OCI-M1 (cell line): ENCODE results near the gene L3MBTL4.
"Not testable (repeated sequence)": the region's sequence is repeated elsewhere in the genome, so short reads cannot be mapped to it uniquely, and the experiment has no call there.

Source experiments
- DNase-seq: peaks from one replicate; lab custom pipeline; 2025; lab: John Stamatoyannopoulos, UW

Gene L3MBTL4

GRCh38 chr18:6107794-6108193, 306.9 kb downstream of the L3MBTL4 start:
- no peak for DNase-seq

DNA sequence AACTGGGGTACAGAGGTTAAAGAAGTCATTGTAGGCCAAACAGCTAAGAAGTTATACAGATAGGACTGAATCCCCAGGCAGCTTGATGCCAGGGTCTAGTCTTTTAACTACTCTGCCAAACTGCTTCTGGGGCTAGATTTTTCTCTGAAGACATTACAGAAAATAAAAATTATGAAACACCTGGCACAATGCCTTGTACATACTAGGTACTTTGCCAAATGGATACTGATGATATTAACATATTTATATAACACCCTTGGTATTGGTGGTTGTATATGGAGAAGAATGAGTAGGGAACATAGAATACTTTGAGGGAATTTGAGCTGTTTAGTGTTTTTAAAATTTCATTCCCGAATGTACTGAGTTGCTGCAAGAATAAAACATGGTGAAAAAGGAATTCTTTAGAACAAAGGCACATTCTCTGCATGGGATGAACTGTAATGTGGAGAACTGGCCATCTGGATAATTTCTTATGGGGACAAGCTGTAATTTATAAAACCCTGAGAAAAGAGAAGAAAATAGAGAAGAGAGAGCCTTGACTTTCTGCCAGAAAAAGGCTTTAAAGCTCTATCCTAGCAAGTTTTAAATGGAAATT, 308.5 kb downstream of the L3MBTL4 start:
- no peak for DNase-seq

GRCh38 chr18:6103741-6104140, 311.0 kb downstream of the L3MBTL4 start:
- no peak for DNase-seq

DNA sequence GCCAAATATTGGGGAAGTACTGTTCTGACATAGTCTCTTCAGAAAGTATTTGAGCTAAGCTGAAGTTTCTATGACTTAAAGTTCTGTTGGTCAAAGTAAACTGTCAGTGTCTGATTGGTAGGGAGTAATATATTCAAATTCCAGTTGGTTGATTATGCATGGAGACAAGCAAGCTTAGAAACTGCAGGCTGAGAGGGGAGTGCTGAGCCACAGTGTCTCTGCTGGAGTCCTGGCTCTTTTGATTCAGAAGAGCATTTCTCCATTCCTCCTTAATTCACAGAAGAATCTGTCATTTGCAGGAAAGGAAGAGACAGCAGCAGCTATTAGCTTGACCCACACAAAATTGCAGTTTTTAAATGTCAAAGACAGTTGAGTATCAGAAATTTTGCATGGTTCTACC, 318.0 kb downstream of the L3MBTL4 start:
- no peak for DNase-seq

DNA sequence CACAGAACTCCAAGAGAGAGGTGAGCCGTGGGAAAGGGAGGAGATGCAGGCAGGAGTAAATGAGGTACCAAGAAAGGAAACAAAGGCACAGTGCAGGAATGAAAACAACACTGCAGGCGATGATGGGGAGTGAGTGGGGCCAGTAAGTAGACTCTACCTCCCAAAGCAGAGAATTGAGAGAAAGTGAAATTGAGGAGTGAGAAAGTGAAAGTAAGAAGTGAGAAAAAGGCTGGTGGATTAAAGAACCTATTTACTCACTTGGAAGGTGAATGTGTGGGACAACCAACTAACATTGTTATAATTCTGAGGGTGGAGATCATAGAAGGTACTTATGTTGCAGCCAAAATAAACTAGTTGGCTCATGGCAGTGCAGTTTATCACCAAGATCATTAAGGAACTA, 326.3 kb downstream of the L3MBTL4 start:
- peak; percentile 24 for DNase-seq

DNA sequence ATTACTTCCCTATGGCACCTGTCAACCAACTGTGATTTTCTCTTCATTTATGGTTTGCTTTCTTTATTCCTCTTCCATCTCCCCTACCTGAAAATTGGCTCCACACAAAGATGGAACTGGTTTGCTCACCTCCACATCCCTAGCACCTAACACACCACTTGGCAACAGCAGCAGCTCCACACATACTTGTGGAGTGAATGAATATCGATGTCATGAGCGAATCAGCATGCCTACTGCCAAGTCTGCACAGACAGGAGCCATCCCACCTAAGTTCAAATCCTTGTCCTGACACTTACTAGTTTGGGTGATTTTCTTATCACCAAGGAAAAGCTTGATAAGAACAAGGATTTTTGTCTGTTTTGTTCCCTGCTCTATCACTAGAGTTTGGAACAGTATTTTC, 328.0 kb downstream of the L3MBTL4 start:
- no peak for DNase-seq

DNA sequence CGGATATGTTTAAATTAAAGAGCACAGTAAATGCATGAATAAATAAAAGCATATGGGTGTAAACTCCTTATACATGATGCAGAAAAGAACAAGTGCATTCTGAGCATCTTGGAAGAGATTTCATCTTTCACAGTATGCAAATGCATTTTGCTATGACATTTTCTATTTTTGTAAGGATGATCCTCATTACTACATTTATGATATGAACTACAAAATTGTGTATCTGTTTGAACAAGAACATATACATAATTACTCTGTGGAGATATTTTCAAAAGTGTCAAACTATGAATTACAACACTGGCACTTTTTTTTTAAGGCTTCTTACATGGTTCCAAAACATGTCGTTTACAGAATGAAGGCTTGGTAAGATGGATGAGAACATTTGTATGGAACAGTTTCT, 335.3 kb downstream of the L3MBTL4 start:
- DNase-seq, result no peak

- no peak for DNase-seq
Observed at GRCh38 chr18:6078877-6079276, 335.8 kb downstream of the L3MBTL4 start.

- not testable (repeated sequence) for DNase-seq
Observed at GRCh38 chr18:6072423-6072822, 342.3 kb downstream of the L3MBTL4 start.

DNA sequence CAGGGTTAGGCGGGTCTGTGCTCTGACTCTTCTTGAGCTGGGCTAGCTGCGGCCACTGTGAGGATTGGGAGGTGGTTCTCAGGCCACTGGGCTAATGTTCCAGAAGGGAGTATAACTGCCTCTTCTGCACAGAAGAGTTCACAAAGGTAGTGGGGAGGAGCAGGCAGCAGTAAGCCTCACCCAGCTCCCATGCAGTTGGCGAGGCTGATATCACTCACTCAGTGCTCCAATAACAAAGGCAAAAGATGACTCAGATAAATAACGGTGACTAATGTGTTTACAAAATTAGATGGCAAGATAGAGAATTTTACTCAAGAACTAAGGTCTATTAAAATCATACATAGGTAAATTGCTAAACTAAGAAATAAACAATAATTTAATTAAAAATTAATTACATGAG, 345.2 kb downstream of the L3MBTL4 start:
- DNase-seq, result no peak

- DNase-seq, result no peak
Observed at GRCh38 chr18:6069103-6069502, 345.6 kb downstream of the L3MBTL4 start.

DNA sequence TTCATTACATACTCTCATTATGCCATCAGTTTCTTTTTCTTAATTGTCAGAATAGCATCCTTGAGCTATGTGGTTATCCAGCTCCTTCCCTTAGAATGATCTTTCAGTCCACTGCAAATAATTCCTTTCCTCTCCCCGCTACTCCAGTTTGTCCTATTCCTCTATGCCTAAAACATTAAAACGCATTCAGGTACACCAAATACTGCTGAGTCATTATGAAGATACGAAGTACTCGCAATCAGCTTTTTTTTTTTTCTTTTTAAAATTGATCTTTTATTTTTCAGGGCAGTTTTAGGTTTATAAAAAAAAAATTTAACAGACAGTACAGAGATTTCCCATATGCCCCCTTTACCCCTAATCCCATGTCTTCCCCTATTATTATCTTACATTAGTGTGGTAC, 354.6 kb downstream of the L3MBTL4 start:
- no peak for DNase-seq

- no peak for DNase-seq
Observed at GRCh38 chr18:6059551-6059950, 355.2 kb downstream of the L3MBTL4 start.

- DNase-seq, result no peak
Observed at GRCh38 chr18:6058941-6059340, 355.8 kb downstream of the L3MBTL4 start.

DNA sequence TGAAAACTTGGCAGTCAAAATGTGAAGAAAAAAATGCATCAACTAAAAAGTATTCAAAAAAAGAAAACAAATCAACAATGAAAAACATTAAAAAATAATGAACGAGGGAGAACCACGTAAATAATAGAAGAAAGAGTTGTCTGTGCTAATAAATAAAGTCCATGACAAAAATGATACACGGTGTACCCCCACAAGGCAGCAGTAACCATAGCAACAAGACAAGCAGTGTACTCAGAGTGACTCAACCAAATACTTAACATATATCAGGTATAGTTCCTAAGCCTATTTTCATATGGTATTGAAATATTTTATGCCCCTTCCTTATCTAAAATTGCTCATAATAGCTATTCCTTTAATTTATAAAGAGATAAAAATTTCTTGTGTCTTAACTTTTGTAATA, 357.1 kb downstream of the L3MBTL4 start:
- no peak for DNase-seq

GRCh38 chr18:6056171-6056910, 358.4 kb downstream of the L3MBTL4 start:
- no peak for DNase-seq

DNA sequence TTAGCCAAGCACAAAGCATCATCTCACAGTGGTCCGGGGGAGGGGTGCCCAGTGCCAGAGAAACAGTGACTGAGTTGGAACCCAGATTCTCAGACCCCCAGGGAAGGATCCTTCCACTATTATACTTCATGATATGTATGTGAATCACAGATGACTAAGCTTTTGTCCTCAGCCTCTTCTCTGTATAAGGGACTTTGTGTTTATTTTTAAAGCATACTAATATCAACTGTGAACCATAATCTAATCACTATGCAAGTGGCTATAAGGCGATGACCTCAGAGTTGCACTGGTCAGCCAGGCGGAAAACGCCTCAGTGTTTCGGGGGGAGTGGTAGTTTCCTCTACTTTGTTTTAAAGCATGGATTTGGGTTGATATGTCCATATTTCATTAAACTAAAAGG, 359.0 kb downstream of the L3MBTL4 start:
- DNase-seq, result no peak

DNA sequence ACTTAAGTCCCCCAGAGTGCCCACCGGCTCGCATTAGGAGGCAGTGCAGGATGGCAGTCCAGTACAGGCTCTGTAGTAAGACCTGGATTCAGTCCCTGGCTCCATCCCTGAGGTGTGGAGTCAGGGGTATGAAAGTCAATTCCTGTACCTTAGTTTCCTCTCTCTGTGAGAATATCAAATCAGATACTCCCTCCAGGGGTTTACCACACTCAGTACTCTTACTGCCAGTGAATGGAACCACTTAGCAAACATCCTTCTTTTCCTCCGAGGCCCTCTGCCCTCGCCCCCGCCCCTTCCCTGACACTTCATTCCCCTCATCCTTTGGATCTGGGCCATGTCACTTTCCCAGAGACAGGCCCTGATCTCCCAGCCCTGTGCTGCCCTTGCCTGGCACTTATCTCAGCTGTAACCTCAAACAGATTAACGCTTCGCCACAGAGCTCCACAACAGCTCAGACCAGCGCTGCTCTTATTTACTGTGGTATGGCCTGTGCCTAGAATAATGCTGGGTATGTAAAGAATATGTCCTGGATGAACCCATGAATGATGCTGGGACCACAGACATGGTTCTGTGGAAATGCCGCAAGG, 360.4 kb downstream of the L3MBTL4 start:
- no peak for DNase-seq

- DNase-seq, result no peak
Observed at GRCh38 chr18:6052449-6052913, 362.2 kb downstream of the L3MBTL4 start.

- DNase-seq, result not testable (repeated sequence)
Observed at GRCh38 chr18:6047596-6047995, 367.1 kb downstream of the L3MBTL4 start.

DNA sequence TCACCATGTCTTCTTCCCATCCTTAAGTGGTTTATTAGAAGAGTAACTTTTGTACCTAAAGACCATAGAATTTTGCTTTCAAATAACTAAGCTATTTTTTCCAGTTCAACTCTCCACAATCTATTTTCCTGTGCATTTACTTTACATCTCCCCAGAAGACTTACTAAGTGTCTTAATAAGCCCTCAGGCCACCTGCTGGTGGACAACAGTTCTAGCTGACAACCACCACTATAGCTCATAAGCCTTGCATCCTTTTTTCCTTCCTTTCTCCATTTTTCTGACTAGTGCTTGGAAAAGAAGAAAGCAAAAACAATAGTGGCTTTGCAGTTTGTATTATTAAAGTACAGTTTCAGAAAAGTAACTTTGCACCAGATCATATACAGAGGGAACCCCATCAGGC, 369.9 kb downstream of the L3MBTL4 start:
- no peak for DNase-seq

- DNase-seq, result no peak
Observed at GRCh38 chr18:6044319-6044718, 370.4 kb downstream of the L3MBTL4 start.

GRCh38 chr18:6039055-6039454, 375.7 kb downstream of the L3MBTL4 start:
- DNase-seq, result no peak
